Mesodermal cell (in vitro differentiated cells): ENCODE results near the gene NHERF1.

Experiments
- H3K27ac ChIP-seq: 2 replicates; pipeline ENCODE4 v1.7.0; 2013; ENCODE audit warnings: mild to moderate bottlenecking, low read depth, low read length, moderate library complexity; ENCODE audit not compliant: severe bottlenecking
- H3K36me3 ChIP-seq: 2 replicates; pipeline ENCODE4 v1.7.1; 2013; ENCODE audit warnings: mild to moderate bottlenecking, low read length, moderate library complexity; ENCODE audit not compliant: control insufficient read depth, insufficient read depth
- H3K4me1 ChIP-seq: one replicate; pipeline ENCODE4 v1.7.1; 2013; ENCODE audit warnings: mild to moderate bottlenecking, low read length; ENCODE audit not compliant: insufficient read depth, control insufficient read depth, poor library complexity, severe bottlenecking
- H3K4me3 ChIP-seq: 2 replicates; pipeline ENCODE4 v1.7.0; 2013; ENCODE audit warnings: low read length, control low read depth, mild to moderate bottlenecking; ENCODE audit not compliant: insufficient read depth, poor library complexity, severe bottlenecking; ENCODE audit errors: extremely low read depth
- H3K9me3 ChIP-seq: 2 replicates; pipeline ENCODE4 v1.7.1; 2013; ENCODE audit warnings: mild to moderate bottlenecking, low read length, moderate library complexity; ENCODE audit not compliant: control insufficient read depth
- WGBS, 2 experiments: methylation state at CpG; one replicate each; pipeline ENCODE4 v1.1.5; 2013; ENCODE audit warnings: missing lambda C conversion rate in 2 of 2; ENCODE audit not compliant: insufficient coverage in 2 of 2; 5-methylcytosine and 5-hydroxymethylcytosine counted together

The NHERF1 gene

GRCh38 chr17:74801896-74802295, 53.5 kb downstream of the NHERF1 start:
- WGBS, 2 experiments, result 83 to 86% methylated on average over 6 of the region's 8 CpGs
- peaks cover 22% of the 10 kb centered on the region for H3K4me1 ChIP-seq
- H3K27ac ChIP-seq, result no peak overlapping the region
- H3K36me3 ChIP-seq, result peaks cover 42% of the 10 kb centered on the region
- no peaks in the 10 kb centered on the region for H3K9me3 ChIP-seq
- no peak overlapping the region for H3K4me3 ChIP-seq

GRCh38 chr17:74803388-74803930, 55.0 kb downstream of the NHERF1 start:
- H3K36me3 ChIP-seq, result peaks cover 40% of the 10 kb centered on the region
- no peak overlapping the region for H3K27ac ChIP-seq
- no peak overlapping the region for H3K4me3 ChIP-seq
- H3K4me1 ChIP-seq, result peaks cover 6% of the 10 kb centered on the region
- no peaks in the 10 kb centered on the region for H3K9me3 ChIP-seq
- WGBS, 2 experiments, result 93 to 97% methylated on average over 5 to 11 of the region's 12 CpGs

- 96 to 100% methylated on average over 4 of the region's 5 CpGs for WGBS, 2 experiments
- Histone ChIP-seq H3K9me3 (no peaks in the 10 kb centered on the region), H3K27ac (no peak overlapping the region), H3K4me3 (no peak overlapping the region), H3K4me1 (peaks cover 6% of the 10 kb centered on the region), H3K36me3 (peaks cover 38% of the 10 kb centered on the region)
These were observed 55.5 kb downstream of the NHERF1 start for GRCh38 chr17:74803971-74804370.

GRCh38 chr17:74804683-74805082, 56.3 kb downstream of the NHERF1 start:
- Histone ChIP-seq H3K4me1 (peaks cover 6% of the 10 kb centered on the region), H3K36me3 (peaks cover 33% of the 10 kb centered on the region), H3K4me3 (no peak overlapping the region), H3K27ac (no peak overlapping the region), H3K9me3 (no peaks in the 10 kb centered on the region)
- WGBS, 2 experiments, result 84 to 90% methylated on average over 7 of the region's 7 CpGs

- no peaks in the 10 kb centered on the region for H3K9me3 ChIP-seq
- 86 to 91% methylated on average over 13 to 15 of the region's 15 CpGs for WGBS, 2 experiments
- H3K4me3 ChIP-seq, result no peak overlapping the region
- no peak overlapping the region for H3K27ac ChIP-seq
- H3K36me3 ChIP-seq, result peaks cover 33% of the 10 kb centered on the region
- H3K4me1 ChIP-seq, result no peaks in the 10 kb centered on the region
These were observed 57.2 kb downstream of the NHERF1 start for GRCh38 chr17:74805591-74805991.

GRCh38 chr17:74806334-74806733, 57.9 kb downstream of the NHERF1 start:
- Histone ChIP-seq H3K27ac (no peak overlapping the region), H3K4me1 (no peaks in the 10 kb centered on the region), H3K36me3 (peaks cover 31% of the 10 kb centered on the region), H3K4me3 (no peak overlapping the region), H3K9me3 (no peaks in the 10 kb centered on the region)
- 94 to 96% methylated on average over 6 of the region's 10 CpGs for WGBS, 2 experiments

GRCh38 chr17:74807441-74807840, 59.0 kb downstream of the NHERF1 start:
- no peaks in the 10 kb centered on the region for H3K9me3 ChIP-seq
- H3K4me3 ChIP-seq, result no peak overlapping the region
- H3K4me1 ChIP-seq, result no peaks in the 10 kb centered on the region
- H3K27ac ChIP-seq, result no peak overlapping the region
- H3K36me3 ChIP-seq, result peaks cover 23% of the 10 kb centered on the region
- 91 to 94% methylated on average over 13 of the region's 13 CpGs for WGBS, 2 experiments

GRCh38 chr17:74807925-74808324, 59.5 kb downstream of the NHERF1 start:
- WGBS, 2 experiments, result 87 to 98% methylated on average over 4 of the region's 6 CpGs
- no peak overlapping the region for H3K4me3 ChIP-seq
- no peaks in the 10 kb centered on the region for H3K9me3 ChIP-seq
- no peak overlapping the region for H3K27ac ChIP-seq
- H3K4me1 ChIP-seq, result no peaks in the 10 kb centered on the region
- peaks cover 26% of the 10 kb centered on the region for H3K36me3 ChIP-seq

- Histone ChIP-seq H3K4me1 (no peaks in the 10 kb centered on the region), H3K36me3 (peaks cover 35% of the 10 kb centered on the region), H3K9me3 (no peaks in the 10 kb centered on the region), H3K27ac (no peak overlapping the region), H3K4me3 (no peak overlapping the region)
- 89 to 94% methylated on average over 14 to 16 of the region's 17 CpGs for WGBS, 2 experiments
These were observed 60.4 kb downstream of the NHERF1 start for GRCh38 chr17:74808714-74809430.

GRCh38 chr17:74810699-74811485, 62.5 kb downstream of the NHERF1 start:
- H3K27ac ChIP-seq, result no peak overlapping the region
- peaks cover 7% of the 10 kb centered on the region for H3K4me1 ChIP-seq
- H3K36me3 ChIP-seq, result peaks cover 38% of the 10 kb centered on the region
- WGBS, 2 experiments, result 94 to 98% methylated on average over 9 to 15 of the region's 15 CpGs
- no peaks in the 10 kb centered on the region for H3K9me3 ChIP-seq
- no peak overlapping the region for H3K4me3 ChIP-seq
